Vagina (tissue), 2 donors: ENCODE data around the gene ATXN2.
A peak's percentile ranks its signal among the peaks of the same experiment; 100 is the strongest.

Experiments
- CTCF ChIP-seq, 3 experiments: fragments of 450-650 bp in 2 of 3; fragments of 200-600 bp in 1 of 3; sonication (generic) in 1 of 3; IDR thresholded peaks; one replicate each; pipeline ENCODE4 v1.5.1; 2017 to 2019; ENCODE audit warnings: antibody characterized with exemption in 3 of 3, mild to moderate bottlenecking in 2 of 3, moderate library complexity in 2 of 3
- POLR2A ChIP-seq, 2 donors: fragments of 450-650 bp; IDR thresholded peaks; one replicate each; pipeline ENCODE4 v1.6.1; 2017; ENCODE audit warnings: antibody characterized with exemption in 2 of 2, mild to moderate bottlenecking in 2 of 2, moderate library complexity in 2 of 2
- POLR2AphosphoS5 ChIP-seq, 2 donors: sonication (generic); formaldehyde crosslinking; IDR thresholded peaks; one replicate each; pipeline ENCODE4 v1.9.0; 2017; ENCODE audit warnings: antibody characterized with exemption in 2 of 2, mild to moderate bottlenecking in 2 of 2, low read depth in 1 of 2; ENCODE audit not compliant: insufficient read depth in 1 of 2

GRCh38 chr12:111451649-111452129, 147.4 kb downstream of the ATXN2 start:
- TF ChIP-seq CTCF (IDR thresholded peaks at IDR 0.05) (peak; percentile 77 to 79 (median 78)), POLR2A (IDR thresholded peaks at IDR 0.05) (no peak), POLR2AphosphoS5 (IDR thresholded peaks at IDR 0.05; ENCODE audit: insufficient read depth in 1 of 2, low read depth in 1 of 2) (no peak)
